Measurements from ENCODE around the gene PTPN14.

PTPN14 gene

DNA sequence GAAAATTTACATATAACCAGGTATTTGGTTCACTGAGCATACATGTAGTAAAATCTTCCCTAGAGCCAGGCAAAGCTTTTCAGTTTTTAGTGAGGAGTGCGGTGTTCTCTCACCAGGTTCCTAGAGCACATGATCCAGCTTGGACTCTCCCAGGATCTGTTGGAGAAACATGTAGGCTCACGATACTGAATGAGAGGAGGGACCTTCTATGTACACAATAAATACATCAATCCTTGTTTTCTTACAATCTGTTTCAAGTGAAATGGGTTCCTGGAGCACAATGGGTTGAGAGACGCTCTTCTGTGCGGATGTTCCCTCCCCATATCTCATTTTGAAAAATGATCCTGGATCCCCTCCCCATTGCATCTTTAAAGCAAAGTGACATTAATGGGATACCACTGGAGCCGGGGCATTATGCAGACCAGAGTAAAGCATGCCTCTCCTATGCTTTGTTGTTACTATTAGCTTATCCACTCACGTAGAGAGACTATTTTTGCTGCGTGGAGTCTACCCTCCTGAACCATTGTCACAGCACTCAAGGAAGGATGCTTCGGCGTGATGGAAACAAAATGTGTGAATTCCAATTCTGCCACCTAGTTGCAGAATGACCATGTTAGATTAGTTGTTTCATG, 251.1 kb downstream of the PTPN14 start:
- Mint-ChIP-seq H3K4me3 (no peak overlapping the region), H3K27ac (no peak overlapping the region), H3K27me3 (ENCODE audit: low read depth) (no peaks in the 10 kb centered on the region), H3K36me3 (ENCODE audit: low read depth) (no peaks in the 10 kb centered on the region), H3K4me1 (ENCODE audit: low read depth) (peaks cover 2% of the 10 kb centered on the region), H3K9me3 (no peaks in the 10 kb centered on the region)

All from T-helper 1 cell treated with Interleukin-12 subunit alpha and Interleukin-12 subunit beta and Interleukin-4 antibody, amounts not matched to agents 30 μg/mL and 1 μg/mL, for 36 hours (primary cell).